ENCODE results near the gene FAM3B.

- TF ChIP-seq, protein P1, sequence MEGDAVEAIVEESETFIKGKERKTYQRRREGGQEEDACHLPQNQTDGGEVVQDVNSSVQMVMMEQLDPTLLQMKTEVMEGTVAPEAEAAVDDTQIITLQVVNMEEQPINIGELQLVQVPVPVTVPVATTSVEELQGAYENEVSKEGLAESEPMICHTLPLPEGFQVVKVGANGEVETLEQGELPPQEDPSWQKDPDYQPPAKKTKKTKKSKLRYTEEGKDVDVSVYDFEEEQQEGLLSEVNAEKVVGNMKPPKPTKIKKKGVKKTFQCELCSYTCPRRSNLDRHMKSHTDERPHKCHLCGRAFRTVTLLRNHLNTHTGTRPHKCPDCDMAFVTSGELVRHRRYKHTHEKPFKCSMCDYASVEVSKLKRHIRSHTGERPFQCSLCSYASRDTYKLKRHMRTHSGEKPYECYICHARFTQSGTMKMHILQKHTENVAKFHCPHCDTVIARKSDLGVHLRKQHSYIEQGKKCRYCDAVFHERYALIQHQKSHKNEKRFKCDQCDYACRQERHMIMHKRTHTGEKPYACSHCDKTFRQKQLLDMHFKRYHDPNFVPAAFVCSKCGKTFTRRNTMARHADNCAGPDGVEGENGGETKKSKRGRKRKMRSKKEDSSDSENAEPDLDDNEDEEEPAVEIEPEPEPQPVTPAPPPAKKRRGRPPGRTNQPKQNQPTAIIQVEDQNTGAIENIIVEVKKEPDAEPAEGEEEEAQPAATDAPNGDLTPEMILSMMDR (IDR thresholded peaks at IDR 0.05; ENCODE audit: poor library complexity, severe bottlenecking): no peak
- no peak for TF ChIP-seq POLR2AphosphoS5 (IDR thresholded peaks at IDR 0.05)
- no peak for TF ChIP-seq TAF1 (IDR thresholded peaks at IDR 0.05; ENCODE audit: low read depth)
Observed at GRCh38 chr21:41375875-41376274, 59.3 kb downstream of the FAM3B start.
